Hematopoietic multipotent progenitor cell treated with erythropoietin and hydrocortisone succinate and interleukin-3 and kit ligand, for 15 days (in vitro differentiated cells): ENCODE data around the gene TRMT1.
"Not testable (repeated sequence)": the region's sequence is repeated elsewhere in the genome, so short reads cannot be mapped to it uniquely, and the experiment has no call there.

ENCODE experiments used
- DNase-seq: peaks from one replicate; pipeline ENCODE4 v3.0.0-alpha.2; 2015; ENCODE audit warnings: low spot score

TRMT1 gene

GRCh38 chr19:13116282-13117175, at the start of gene TRMT1:
Gene TRMT1, minus strand, starts transcription at chr19:13116740. Its CDS starts 341 bp downstream, at chr19:13116399.
- peak; percentile 86 for DNase-seq

- not testable (repeated sequence) for DNase-seq
Observed at GRCh38 chr19:13166151-13166550, 49.6 kb upstream of the TRMT1 start.

GRCh38 chr19:13165162-13165997, 48.8 kb upstream of the TRMT1 start:
- no peak for DNase-seq

GRCh38 chr19:13164343-13165161, 48.0 kb upstream of the TRMT1 start:
- no peak for DNase-seq

DNA sequence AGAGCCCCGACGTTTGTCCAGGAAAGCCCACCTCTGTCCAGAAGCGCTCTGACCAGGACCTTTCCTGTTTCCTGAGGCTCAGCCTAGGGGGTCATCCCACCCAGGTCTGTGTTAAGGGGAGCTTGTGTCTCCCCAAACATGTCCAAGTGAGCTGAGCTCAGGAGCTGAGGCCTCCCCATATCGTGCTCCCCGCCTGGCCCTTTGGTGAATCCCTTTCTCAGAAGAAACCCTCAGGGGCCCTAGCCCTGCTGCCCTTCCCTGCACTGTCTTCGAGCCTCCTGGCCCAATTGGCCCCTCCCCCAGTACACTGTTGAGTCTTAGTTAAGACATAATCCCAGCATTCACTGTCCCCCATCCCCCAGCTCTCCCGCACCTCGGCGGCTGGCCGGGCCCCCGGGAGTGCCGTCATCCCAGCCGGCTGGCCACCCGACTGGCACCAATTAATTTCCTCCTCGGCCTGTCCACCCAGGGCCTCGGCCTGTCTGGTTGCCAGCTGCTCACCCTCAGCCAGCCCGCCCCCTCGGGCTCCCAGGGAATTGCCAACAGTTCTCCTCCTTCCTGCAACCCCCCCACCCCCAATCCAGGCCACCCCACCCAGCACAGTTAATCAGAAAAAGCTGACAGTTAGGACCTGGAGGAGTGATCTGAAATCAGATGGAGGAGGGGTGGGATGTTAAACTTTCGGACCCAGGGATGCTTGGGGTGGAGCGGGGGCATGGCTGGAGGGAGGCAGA, 47.2 kb upstream of the TRMT1 start:
- DNase-seq: peak; percentile 26

GRCh38 chr19:13162724-13163608, 46.4 kb upstream of the TRMT1 start:
- DNase-seq: peak; percentile 94

GRCh38 chr19:13160557-13160956, 44.0 kb upstream of the TRMT1 start:
- DNase-seq: no peak

- DNase-seq: no peak
Observed at GRCh38 chr19:13159713-13160112, 43.2 kb upstream of the TRMT1 start.

DNA sequence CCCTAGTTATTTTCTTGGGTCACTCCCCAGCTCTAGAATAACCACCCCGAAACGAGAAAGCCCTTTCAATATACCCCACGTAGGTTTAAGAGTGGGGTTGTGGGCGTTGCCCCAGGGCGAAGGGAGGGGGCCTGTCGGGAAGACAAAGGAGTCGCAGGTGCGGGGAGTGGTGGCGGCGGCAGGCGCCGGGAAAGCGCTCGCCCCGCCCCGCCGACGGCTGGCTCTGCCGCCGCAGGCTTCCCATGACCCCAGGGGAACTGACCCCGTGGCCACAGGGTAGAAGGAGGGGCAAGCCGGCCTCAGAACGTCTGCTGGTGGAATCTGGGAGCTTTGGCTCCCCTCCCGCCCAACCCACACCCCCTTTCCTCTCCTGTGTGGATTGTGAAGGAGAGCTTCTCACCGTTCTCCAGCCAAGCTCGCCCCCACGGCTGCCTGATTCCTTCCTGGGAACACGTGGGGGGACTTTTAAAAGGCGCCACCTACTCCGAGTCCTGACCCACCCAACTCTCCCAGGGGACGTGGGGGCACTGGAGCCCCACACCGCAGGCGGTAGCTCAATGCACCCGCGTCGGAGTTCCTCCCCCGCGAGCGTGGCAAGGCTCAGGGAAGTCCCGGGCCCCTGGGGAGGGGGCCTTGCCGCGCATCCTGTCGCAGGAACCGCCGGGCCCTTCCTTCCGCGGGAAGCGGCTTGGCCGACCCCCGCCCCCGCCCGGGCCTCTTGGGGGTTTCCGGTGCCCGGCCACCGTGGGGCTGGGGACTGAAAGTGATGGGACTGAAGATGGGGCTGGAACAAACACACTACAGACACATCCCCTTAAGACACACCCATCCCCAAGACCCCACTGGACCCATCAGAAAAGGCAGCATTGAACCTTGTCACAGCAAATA, 39.2 kb upstream of the TRMT1 start:
- DNase-seq: no peak

DNA sequence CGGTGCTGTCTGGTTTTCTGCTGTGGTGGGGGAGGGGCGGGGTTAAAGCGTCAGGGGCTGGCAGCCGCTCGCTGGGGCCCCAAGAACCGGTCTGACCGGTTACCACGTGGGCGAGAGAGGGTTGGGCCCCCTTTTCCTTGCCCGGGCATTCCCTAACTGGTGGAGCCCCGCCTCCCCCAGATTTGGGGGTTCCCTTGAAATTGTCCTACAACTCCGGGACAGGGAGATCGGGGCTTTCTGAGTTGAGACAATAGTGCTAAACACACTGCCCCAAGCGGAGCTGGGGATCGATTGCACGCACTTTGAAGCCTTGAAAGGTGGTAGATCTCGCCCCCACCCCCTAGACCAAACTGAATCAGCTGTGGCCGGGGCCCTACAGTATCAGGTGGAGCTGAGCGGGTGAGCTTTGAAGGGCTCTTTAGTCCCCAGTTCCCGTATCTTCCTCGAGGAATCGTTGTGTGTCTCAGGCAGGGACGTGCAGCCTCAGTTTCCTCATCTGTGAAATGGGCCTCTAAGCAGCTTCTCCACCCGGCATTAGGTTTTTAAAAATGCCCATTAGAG, 38.5 kb upstream of the TRMT1 start:
- DNase-seq: peak; percentile 24

DNA sequence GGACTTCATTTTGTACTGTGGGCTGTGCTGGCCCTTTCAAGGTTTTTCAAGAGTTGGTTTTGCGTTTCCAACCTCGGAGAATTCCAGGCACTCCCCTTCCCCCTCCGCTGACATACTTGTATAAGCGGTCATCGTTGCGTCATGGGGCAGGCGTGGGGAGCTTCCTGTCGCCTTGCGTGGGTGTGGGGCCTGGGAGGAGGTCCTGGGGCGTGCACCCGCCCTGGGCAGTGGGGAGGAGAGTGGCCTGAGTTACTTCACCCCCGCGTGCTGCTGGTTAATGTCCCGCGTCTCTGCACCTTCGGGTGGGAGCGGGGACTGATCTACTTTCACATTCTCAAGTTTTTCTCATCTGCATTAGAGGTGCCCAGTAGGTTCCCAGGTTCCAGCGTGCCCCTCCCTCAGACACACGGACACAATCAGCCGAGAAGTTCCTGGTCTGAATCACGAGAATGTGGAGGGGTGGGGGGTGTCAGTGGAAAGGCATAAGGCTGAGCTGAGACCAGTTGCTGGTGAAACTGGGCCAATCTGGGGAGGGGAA, 37.8 kb upstream of the TRMT1 start:
- DNase-seq: peak; percentile 65

DNA sequence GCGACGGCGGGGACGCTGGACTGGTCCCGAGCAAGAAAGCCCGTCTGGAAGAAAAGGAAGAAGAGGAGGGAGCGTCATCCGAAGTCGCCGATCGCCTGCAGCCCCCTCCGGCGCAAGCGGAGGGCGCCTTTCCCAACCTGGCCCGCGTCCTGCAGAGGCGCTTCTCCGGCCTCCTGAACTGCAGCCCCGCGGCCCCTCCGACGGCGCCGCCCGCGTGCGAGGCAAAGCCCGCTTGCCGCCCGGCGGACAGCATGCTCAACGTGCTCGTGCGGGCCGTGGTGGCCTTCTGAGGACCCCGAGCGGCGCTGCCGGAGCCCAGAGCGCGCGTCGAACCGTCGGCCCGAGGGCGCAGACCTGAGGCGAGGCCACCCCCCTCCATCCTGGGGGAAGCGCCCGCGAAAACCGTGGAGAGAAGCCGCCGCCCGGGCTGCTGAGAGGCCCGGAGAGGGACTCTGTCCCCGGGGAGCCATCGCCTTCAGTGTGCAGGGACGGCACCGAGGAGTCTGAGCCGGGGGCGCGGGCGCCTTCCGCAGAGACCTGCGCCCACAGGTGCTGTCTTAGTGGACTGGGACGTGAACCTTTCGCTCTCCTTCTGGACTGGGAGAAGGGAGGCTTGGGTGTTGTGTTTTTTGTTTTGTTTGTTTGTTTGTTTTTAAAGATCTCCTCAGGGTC, 37.2 kb upstream of the TRMT1 start:
- DNase-seq: peak; percentile 41

DNA sequence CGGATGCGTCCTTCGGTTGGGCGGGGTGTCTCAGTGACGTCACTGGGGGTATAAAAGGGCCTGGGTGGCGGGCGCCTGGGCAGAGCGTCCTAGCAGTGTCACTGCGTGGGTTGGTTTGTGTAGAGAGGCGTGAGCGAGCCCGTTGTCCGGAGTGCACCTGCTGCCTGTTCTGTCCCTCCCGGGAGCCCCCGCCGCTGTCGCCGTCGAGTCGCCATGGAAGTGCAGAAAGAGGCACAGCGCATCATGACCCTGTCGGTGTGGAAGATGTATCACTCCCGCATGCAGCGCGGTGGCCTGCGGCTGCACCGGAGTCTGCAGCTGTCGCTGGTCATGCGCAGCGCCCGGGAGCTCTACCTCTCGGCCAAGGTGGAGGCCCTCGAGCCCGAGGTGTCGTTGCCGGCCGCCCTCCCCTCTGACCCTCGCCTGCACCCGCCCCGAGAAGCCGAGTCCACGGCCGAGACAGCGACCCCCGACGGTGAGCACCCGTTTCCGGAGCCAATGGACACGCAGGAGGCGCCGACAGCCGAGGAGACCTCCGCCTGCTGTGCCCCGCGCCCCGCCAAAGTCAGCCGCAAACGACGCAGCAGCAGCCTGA, 36.5 kb upstream of the TRMT1 start:
- DNase-seq: peak; percentile 96

GRCh38 chr19:13152356-13152973, 35.9 kb upstream of the TRMT1 start:
- DNase-seq: no peak

- DNase-seq: peak; percentile 93
Observed at GRCh38 chr19:13151605-13152355, 35.2 kb upstream of the TRMT1 start.

GRCh38 chr19:13150931-13151604, 34.5 kb upstream of the TRMT1 start:
- peak; percentile 10 for DNase-seq
